ENCODE data around the gene AMBP.
A peak's percentile ranks its signal among the peaks of the same experiment; 100 is the strongest.

Gene AMBP

DNA sequence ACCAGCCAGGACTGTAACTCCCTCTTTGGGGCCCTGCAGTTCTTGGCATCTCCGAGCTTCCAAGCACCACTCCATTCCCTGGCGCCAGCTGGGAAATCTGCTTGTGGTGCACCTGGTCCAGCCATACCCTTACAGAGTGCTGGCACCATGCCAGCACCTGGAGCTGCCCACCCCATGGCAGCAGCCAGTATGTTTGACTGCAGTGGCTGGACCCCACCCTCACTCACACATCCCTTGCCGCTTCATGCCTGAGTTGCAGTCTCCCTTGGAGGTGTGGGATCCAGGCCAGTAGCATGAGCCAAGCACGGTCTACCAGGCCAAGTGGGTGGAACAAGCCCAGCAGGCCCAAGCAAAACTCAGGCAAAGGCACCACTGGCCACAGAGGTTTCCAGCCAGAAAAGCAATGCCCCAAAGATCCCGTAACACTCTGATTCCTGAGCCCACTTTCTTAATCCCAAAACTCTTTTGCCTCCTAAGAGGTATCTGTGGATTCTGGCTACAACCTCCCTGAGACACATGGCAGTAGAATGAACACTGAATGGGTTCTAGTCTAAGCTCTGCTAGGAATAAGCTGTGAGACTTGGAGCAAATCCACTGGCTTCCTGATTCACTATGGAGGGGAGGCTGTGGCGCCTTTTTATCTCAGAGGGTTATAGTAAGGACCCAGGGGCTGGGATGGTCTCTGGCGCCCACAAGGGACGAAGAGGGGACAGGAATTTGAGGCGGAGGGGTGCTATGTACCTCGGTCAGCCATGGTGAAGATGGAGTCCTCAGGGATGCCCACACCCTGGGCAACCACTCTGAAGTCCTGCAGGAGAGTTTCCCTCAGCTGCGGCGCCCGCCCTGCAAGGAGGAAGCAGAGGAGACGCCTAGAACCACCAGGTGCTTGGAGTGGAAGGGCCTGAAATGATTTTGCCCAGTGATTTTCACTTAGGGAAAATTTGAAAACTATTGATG lies 5.6 kb downstream of the AMBP start:
- no peak for DNase-seq (ENCODE audit: low spot score)

- DNase-seq (ENCODE audit: low spot score): no peak
Measured at GRCh38 chr9:114071197-114071795, 6.8 kb downstream of the AMBP start.

DNA sequence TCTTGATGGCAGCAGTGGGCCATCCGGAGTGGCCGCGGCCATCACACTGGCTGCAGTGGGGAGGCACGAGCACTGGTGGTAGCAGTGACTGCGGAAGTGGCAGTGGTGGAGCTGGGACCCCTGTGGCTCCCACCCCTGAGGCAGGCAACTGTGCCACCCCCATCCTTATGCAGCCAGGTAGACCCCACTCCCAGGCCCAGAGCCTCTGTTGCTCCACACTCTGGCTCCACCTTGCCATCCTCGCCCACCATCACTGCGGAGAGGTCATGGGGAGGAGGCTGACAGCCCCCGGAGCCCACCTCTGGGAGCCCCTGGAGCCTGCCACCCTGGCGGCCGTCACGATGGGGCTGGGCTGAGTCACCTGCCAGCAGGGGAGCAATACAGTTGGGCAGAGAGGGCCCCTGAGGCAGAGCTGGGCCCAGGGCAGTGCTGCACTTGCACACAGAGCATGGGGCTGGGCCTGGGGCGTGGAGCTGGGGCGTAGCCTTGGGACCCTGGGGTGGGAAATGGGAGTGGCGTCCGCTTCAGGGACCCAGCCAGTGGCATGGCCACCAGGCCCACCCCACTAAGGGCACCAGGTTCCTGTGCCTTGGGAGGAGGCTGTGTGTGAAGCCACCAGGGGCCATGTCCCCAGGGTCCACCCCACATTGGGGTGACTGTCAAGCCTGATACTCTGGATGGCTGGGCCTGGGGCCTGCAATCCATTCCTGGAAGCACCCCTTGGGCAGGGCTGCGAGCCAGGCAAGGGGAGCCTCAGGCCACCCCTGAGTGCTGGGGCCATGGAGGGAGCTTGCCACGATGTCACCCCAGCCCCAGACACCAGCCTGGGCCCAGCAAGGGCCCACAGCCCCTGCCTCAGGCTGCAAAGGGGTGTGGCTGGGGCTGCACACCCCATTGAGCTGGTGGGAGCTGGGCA lies 7.7 kb downstream of the AMBP start:
- DNase-seq (ENCODE audit: low spot score): no peak

DNA sequence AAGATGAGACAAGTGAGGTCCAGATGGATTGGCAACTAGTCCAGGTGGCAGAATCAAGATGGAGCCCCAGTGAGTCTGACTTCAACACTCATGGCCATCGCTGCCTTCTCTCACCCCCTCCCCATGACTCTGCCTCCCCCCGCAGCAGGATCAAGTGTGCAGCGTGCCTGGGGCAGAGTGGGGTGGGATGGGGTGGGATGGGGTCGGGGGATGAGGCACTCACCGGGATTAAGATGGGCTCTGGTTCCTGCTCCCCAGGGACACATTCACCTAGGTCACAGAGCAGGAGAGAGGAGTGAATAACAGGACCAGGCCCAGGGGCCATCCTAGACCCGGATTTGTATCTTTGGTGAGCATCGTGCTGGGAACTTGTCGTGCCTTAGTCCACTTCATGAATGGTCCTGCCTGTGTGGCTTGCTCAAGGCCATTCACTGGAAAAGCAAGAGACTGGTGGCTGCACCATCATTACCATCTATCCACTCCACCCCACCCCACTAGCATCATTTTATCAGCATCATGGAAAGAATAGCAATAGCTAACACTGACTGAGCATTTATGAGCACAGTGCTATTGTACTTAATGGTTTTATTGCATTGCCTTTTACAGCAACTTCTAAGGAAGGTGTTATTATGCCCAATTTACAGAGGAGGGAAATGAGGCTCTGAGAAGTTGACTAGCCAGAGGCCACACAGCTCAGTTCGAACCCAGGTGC lies 8.5 kb downstream of the AMBP start:
- DNase-seq (ENCODE audit: low spot score): no peak

DNA sequence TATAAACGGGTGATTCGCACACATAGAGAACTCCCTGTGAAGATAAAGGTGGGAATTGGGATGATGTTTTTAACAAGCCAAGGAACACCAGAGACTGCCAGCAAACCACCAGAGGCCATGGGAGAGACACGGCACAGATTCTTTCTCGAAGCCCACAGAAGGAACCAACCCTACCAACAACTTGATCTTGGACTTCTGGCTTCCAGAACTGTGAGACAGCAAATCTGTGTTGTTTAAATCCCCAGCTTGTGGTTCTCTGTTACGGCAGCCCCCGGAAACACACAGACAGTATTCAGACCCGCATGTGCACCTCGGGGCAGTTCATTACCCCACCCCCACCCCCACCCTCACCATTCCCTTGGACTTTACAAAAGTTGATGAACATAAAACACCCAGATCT lies 12.8 kb downstream of the AMBP start:
- DNase-seq (ENCODE audit: low spot score): no peak

- DNase-seq (ENCODE audit: low spot score): no peak
Measured at GRCh38 chr9:114061830-114062474, 16.1 kb downstream of the AMBP start.

DNA sequence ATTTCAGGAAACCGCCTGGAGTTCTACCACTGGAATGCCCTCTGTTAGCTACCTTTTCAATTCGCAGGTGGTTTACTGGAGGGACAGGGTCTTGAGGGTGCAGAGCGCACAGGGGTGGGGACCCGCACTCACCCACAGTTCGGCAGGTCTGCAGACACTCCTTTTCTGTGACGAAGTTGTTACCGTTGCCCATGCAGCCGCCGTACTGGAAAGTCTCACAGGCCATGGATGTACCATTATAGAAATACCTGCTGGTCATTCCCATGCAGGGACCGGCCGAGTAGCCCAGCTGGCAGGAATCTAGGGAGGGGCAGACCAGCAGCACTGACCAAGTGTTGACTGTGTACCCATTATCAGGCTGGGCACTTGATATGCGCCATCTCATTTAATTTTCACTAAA lies 16.8 kb downstream of the AMBP start:
- no peak for DNase-seq (ENCODE audit: low spot score)

GRCh38 chr9:114060711-114061110 lies 17.4 kb downstream of the AMBP start:
- no peak for DNase-seq (ENCODE audit: low spot score)

- no peak for DNase-seq (ENCODE audit: low spot score)
Measured at GRCh38 chr9:114060070-114060469, 18.0 kb downstream of the AMBP start.

- peak; percentile 34 for DNase-seq (ENCODE audit: low spot score)
Measured at GRCh38 chr9:114059047-114059803, 18.9 kb downstream of the AMBP start.

- DNase-seq (ENCODE audit: low spot score): no peak
Measured at GRCh38 chr9:114058688-114059046, 19.4 kb downstream of the AMBP start.

DNA sequence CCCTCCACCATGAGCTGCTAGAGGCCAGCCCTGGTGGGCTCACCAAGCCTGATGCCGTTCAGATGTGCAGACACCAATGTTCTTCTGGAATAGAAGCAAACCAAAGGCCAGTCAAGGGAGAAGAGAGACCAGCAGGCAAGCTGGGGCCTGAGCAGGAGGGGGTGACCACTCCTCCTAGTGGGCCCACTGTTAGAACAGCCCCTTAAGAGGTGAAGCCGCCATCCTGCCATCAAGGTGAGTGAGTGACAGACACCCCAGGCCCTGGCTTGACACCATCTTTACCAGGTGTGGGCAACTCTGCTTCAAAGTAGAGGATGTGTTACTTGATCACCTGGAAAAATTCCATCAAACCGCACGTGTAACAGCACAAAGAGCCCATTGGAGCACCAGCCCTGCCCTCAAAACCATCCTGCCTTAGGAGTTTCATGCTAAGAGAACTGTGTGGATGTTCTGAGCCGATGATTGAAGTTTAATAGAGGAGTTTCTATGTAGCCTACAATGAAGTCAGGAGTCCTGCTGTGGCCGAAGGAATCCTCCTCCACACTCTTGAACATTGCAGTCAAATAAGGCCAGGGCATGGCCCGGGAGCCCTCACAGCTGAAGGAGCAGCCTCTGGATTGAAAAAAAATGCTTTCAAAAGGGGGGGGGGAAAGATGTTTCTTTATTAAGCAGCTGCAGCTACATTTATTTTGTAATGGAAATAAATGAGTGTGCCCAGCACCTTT lies 20.8 kb downstream of the AMBP start:
- no peak for DNase-seq (ENCODE audit: low spot score)

GRCh38 chr9:114056527-114056926 lies 21.6 kb downstream of the AMBP start:
- DNase-seq (ENCODE audit: low spot score): no peak

DNA sequence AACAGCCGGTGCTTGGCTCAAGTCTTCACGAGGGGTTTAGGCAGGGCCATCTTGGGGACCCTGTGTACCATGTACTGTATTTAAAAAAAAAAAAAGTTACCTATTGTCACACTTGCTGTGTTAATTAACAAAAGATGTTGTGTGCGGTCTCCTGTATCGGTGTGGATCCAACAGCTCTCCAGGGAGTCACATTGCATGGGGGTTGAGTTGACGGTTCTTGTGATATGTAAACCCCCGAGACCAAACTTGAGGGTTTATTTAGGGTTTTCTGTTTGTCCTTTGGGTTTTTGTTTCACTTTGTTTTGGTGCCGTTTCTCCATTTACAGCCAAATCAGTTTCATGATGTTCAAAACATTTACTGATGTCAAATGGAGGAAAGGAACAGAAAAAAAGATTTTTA lies 22.2 kb downstream of the AMBP start:
- DNase-seq (ENCODE audit: low spot score): no peak

DNA sequence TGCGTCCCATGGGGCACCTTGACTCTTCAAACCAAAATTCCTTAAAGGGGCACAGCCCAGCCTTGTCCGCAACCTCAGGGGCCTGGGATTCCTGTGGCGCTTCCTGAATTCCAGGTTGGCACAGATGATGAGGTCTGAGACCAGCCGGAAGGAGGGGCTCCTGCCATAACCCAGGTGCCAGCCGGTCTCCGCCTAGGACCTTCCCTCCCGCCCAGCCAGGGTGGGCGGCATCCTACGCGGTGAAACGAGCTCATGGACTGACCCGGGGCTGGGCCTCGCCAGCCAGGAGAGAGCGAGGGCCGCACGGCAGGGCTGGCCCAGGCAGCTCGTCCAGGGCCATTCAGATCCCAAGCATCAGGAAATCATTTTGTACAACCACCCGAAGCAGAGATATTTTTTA lies 23.0 kb downstream of the AMBP start:
- no peak for DNase-seq (ENCODE audit: low spot score)

DNA sequence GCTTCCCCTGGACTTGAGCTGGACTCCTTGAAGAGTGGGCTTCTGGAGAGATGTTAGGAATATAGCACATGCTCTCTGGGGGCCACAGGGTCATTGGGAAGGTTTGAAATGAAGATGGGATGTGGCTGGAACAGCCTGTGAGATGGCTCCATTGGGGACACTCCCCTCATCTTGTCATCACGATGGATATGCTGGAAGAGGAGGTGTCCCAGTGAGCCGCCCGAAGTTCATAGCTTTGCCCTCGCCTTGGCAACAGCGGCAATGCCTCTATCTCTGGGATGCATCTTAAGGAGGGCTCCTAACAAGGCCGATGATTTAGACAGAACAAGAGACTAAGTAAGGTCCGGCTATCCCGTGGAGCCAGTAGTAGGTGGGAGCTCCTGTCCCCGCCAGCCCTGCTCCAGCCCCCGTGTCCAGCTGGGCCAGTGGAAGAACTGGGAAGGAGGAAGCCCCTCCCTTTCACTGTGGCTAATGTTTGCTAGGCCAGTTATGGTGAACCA lies 23.9 kb downstream of the AMBP start:
- DNase-seq (ENCODE audit: low spot score): no peak

GRCh38 chr9:114053246-114054005 lies 24.7 kb downstream of the AMBP start:
- DNase-seq (ENCODE audit: low spot score): no peak

- DNase-seq (ENCODE audit: low spot score): no peak
Measured at GRCh38 chr9:114051706-114052105, 26.4 kb downstream of the AMBP start.

- DNase-seq (ENCODE audit: low spot score): no peak
Measured at GRCh38 chr9:114051281-114051680, 26.8 kb downstream of the AMBP start.
